ENCODE results near the gene MYH10. TPM values are rescaled to one million over a fixed set of nuclear protein-coding genes. Genes with fewer than 3 reads are reported as not detected.
A peak's percentile ranks its signal among the peaks of the same experiment; 100 is the strongest.

MYH10 gene
- polyA plus RNA-seq, 1 donor from 2014 or later = 61.1 TPM

DNA sequence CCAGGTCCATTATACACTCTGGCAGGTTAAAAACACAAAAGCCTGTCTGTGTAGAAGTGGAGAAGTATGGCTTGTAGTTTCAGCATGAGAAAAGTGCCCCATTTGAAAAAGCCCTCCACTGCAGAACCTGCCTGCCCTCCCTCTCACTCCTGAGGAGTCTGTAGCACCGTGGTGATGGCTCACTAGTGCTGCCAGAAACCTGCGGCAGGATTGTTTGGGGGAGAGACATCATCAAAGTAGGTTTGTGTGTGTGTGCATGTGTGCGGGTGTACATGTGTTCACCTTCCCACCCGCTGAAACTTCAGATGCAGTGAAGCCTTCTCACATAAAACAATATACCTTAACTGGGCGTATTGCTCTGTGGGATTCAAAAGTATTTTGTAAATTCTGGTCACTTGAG lies 168.0 kb downstream of the MYH10 start:
- Histone ChIP-seq H3K4me3 (ENCODE audit: low read length) (no peak overlapping the region), H2AFZ (ENCODE audit: low read depth, low read length) (no peak overlapping the region), H3K27me3 (ENCODE audit: insufficient read depth, low read depth, low read length) (no peaks in the 10 kb centered on the region), H3F3A (ENCODE audit: insufficient read depth, low read length, poor library complexity, severe bottlenecking) (no peaks in the 10 kb centered on the region), H3K9me3 (ENCODE audit: low read length) (no peaks in the 10 kb centered on the region), H3K4me2 (ENCODE audit: low read length) (no peak overlapping the region), H3K9ac (ENCODE audit: low read length) (no peak overlapping the region), H3K9me2 (ENCODE audit: insufficient read depth, low read length) (no peaks in the 10 kb centered on the region), H4K20me1 (ENCODE audit: insufficient read depth) (no peaks in the 10 kb centered on the region), H3K79me2 (replicated peaks; ENCODE audit: insufficient read depth, low read length) (no peaks in the 10 kb centered on the region), H3K36me3 (ENCODE audit: insufficient read depth, low read length) (peaks cover 5% of the 10 kb centered on the region), H3K27ac (ENCODE audit: low read length) (no peak overlapping the region)
- TF ChIP-seq RAD21 (conservative IDR thresholded peaks at IDR 0.05) (no peak), MXI1 (conservative IDR thresholded peaks at IDR 0.05; ENCODE audit: poor library complexity, severe bottlenecking) (no peak), POLR2AphosphoS5 (IDR thresholded peaks at IDR 0.05) (no peak), EP300 (conservative IDR thresholded peaks at IDR 0.05; ENCODE audit: poor library complexity, severe bottlenecking) (no peak), SMC3 (conservative IDR thresholded peaks at IDR 0.05; ENCODE audit: poor library complexity) (no peak), EZH2 (IDR thresholded peaks at IDR 0.05; ENCODE audit: borderline replicate concordance, insufficient read depth, low read length, poor library complexity, severe bottlenecking) (no peak), TAF1 (IDR thresholded peaks at IDR 0.05; ENCODE audit: low read depth) (no peak)
- TF ChIP-seq, protein P1, sequence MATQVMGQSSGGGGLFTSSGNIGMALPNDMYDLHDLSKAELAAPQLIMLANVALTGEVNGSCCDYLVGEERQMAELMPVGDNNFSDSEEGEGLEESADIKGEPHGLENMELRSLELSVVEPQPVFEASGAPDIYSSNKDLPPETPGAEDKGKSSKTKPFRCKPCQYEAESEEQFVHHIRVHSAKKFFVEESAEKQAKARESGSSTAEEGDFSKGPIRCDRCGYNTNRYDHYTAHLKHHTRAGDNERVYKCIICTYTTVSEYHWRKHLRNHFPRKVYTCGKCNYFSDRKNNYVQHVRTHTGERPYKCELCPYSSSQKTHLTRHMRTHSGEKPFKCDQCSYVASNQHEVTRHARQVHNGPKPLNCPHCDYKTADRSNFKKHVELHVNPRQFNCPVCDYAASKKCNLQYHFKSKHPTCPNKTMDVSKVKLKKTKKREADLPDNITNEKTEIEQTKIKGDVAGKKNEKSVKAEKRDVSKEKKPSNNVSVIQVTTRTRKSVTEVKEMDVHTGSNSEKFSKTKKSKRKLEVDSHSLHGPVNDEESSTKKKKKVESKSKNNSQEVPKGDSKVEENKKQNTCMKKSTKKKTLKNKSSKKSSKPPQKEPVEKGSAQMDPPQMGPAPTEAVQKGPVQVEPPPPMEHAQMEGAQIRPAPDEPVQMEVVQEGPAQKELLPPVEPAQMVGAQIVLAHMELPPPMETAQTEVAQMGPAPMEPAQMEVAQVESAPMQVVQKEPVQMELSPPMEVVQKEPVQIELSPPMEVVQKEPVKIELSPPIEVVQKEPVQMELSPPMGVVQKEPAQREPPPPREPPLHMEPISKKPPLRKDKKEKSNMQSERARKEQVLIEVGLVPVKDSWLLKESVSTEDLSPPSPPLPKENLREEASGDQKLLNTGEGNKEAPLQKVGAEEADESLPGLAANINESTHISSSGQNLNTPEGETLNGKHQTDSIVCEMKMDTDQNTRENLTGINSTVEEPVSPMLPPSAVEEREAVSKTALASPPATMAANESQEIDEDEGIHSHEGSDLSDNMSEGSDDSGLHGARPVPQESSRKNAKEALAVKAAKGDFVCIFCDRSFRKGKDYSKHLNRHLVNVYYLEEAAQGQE (IDR thresholded peaks at IDR 0.05; ENCODE audit: borderline replicate concordance) = no peak
- TF ChIP-seq, protein P2, sequence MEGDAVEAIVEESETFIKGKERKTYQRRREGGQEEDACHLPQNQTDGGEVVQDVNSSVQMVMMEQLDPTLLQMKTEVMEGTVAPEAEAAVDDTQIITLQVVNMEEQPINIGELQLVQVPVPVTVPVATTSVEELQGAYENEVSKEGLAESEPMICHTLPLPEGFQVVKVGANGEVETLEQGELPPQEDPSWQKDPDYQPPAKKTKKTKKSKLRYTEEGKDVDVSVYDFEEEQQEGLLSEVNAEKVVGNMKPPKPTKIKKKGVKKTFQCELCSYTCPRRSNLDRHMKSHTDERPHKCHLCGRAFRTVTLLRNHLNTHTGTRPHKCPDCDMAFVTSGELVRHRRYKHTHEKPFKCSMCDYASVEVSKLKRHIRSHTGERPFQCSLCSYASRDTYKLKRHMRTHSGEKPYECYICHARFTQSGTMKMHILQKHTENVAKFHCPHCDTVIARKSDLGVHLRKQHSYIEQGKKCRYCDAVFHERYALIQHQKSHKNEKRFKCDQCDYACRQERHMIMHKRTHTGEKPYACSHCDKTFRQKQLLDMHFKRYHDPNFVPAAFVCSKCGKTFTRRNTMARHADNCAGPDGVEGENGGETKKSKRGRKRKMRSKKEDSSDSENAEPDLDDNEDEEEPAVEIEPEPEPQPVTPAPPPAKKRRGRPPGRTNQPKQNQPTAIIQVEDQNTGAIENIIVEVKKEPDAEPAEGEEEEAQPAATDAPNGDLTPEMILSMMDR (IDR thresholded peaks at IDR 0.05; ENCODE audit: poor library complexity, severe bottlenecking) = no peak

DNA sequence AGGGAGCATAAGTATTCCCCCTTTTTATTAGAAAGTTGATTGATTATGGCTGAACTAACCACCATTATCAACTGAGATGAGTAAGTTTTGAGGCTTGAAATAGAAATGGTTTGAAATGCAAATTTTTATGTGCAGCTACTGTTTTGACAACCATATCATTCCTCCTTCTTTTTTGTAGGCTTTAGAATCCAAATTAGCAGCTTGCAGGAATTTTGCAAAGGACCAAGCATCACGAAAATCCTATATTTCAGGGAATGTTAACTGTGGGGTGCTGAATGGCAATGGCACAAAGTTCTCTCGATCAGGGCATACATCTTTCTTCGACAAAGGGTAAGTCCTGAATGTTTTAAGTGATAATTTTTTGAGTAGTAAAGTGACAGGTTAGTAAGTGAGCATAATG lies 170.7 kb downstream of the MYH10 start:
- H3K27me3 ChIP-seq (ENCODE audit: insufficient read depth, low read depth, low read length) = no peaks in the 10 kb centered on the region
- H3K27ac ChIP-seq (ENCODE audit: low read length) = peak overlapping the region; percentile 40
- no peak overlapping the region for H3K9ac ChIP-seq (ENCODE audit: low read length)
- H3K4me2 ChIP-seq (ENCODE audit: low read length) = peak overlapping the region; percentile 24
- H4K20me1 ChIP-seq (ENCODE audit: insufficient read depth) = no peaks in the 10 kb centered on the region
- TF ChIP-seq MXI1 (conservative IDR thresholded peaks at IDR 0.05; ENCODE audit: poor library complexity, severe bottlenecking) = no peak
- TF ChIP-seq POLR2AphosphoS5 (IDR thresholded peaks at IDR 0.05) = no peak
- peak overlapping the region; percentile 45 for H3K4me3 ChIP-seq (ENCODE audit: low read length)
- H3K79me2 ChIP-seq (replicated peaks; ENCODE audit: insufficient read depth, low read length) = no peaks in the 10 kb centered on the region
- H3K9me3 ChIP-seq (ENCODE audit: low read length) = no peaks in the 10 kb centered on the region
- no peaks in the 10 kb centered on the region for H3F3A ChIP-seq (ENCODE audit: insufficient read depth, low read length, poor library complexity, severe bottlenecking)
- H2AFZ ChIP-seq (ENCODE audit: low read depth, low read length) = no peak overlapping the region
- H3K36me3 ChIP-seq (ENCODE audit: insufficient read depth, low read length) = no peaks in the 10 kb centered on the region
- no peaks in the 10 kb centered on the region for H3K9me2 ChIP-seq (ENCODE audit: insufficient read depth, low read length)

DNA sequence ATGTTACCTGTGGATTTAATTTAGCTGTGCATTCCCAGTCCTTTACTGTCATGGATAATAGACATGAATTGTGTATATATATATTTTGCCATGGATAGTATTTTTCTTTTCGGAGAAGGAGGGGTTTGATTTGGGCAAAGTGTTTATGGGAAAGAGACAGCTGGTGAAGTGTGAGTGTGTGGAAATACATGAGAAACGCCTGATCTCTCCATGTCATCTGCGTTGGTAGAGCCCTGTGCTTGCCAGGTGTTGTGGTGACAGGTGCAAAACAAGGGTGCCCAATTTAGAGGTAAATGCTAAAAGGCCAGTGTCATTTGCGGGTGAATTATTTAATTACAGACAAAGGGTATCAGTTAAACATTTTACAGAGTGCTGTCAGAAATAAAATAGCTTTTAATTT lies 171.4 kb downstream of the MYH10 start:
- Histone ChIP-seq H4K20me1 (ENCODE audit: insufficient read depth) (no peaks in the 10 kb centered on the region), H3K27ac (ENCODE audit: low read length) (peak overlapping the region; percentile 40), H2AFZ (ENCODE audit: low read depth, low read length) (no peak overlapping the region), H3K27me3 (ENCODE audit: insufficient read depth, low read depth, low read length) (no peaks in the 10 kb centered on the region), H3K79me2 (replicated peaks; ENCODE audit: insufficient read depth, low read length) (no peaks in the 10 kb centered on the region), H3K9me2 (ENCODE audit: insufficient read depth, low read length) (no peaks in the 10 kb centered on the region), H3K9me3 (ENCODE audit: low read length) (no peaks in the 10 kb centered on the region), H3K9ac (ENCODE audit: low read length) (no peak overlapping the region), H3F3A (ENCODE audit: insufficient read depth, low read length, poor library complexity, severe bottlenecking) (no peaks in the 10 kb centered on the region), H3K4me2 (ENCODE audit: low read length) (no peak overlapping the region), H3K4me3 (ENCODE audit: low read length) (no peak overlapping the region), H3K36me3 (ENCODE audit: insufficient read depth, low read length) (no peaks in the 10 kb centered on the region)
- TF ChIP-seq TAF1 (IDR thresholded peaks at IDR 0.05; ENCODE audit: low read depth) (no peak), EZH2 (IDR thresholded peaks at IDR 0.05; ENCODE audit: borderline replicate concordance, insufficient read depth, low read length, poor library complexity, severe bottlenecking) (no peak), POLR2AphosphoS5 (IDR thresholded peaks at IDR 0.05) (no peak), RAD21 (conservative IDR thresholded peaks at IDR 0.05) (no peak), MXI1 (conservative IDR thresholded peaks at IDR 0.05; ENCODE audit: poor library complexity, severe bottlenecking) (no peak), SMC3 (conservative IDR thresholded peaks at IDR 0.05; ENCODE audit: poor library complexity) (no peak), EP300 (conservative IDR thresholded peaks at IDR 0.05; ENCODE audit: poor library complexity, severe bottlenecking) (no peak)
- TF ChIP-seq, protein P1 (IDR thresholded peaks at IDR 0.05; ENCODE audit: borderline replicate concordance) = no peak
- TF ChIP-seq, protein P2 (IDR thresholded peaks at IDR 0.05; ENCODE audit: poor library complexity, severe bottlenecking) = no peak

Data from neural cell (in vitro differentiated cells).